DOHH2 (cell line): ENCODE results near the gene ADCY3.

ENCODE experiments used
- H3F3A ChIP-seq: fragments of 200-600 bp; sonication (generic), shearing (Covaris generic); 2 replicates; pipeline ENCODE4 v1.6.0; 2016; ENCODE audit warnings: antibody characterized with exemption, mild to moderate bottlenecking; ENCODE audit not compliant: control insufficient read depth, insufficient read depth
- H3K27ac ChIP-seq: fragments of 200-600 bp; sonication (generic); 2 replicates; pipeline ENCODE4 v1.5.1; 2014; ENCODE audit warnings: low read depth, mild to moderate bottlenecking, low read length, moderate library complexity
- H3K27me3 ChIP-seq: fragments of 200-600 bp; sonication (generic); 2 replicates; pipeline ENCODE4 v1.6.1; 2014; ENCODE audit warnings: mild to moderate bottlenecking, low read length, mixed read lengths; ENCODE audit not compliant: control insufficient read depth
- H3K36me3 ChIP-seq: fragments of 200-600 bp; sonication (generic); 2 replicates; pipeline ENCODE4 v1.6.1; 2014; ENCODE audit warnings: mild to moderate bottlenecking, low read length, moderate library complexity, mixed read lengths; ENCODE audit not compliant: control insufficient read depth
- H3K4me1 ChIP-seq: fragments of 200-600 bp; sonication (generic); 2 replicates; pipeline ENCODE4 v1.6.1; 2014; ENCODE audit warnings: mild to moderate bottlenecking, low read length, mixed read lengths; ENCODE audit not compliant: control insufficient read depth
- H3K4me2 ChIP-seq: fragments of 200-600 bp; sonication (generic); 2 replicates; pipeline ENCODE4 v1.6.0; 2014; ENCODE audit warnings: mild to moderate bottlenecking, low read length, moderate library complexity
- H3K4me3 ChIP-seq: fragments of 200-600 bp; sonication (generic); 2 replicates; pipeline ENCODE4 v1.5.1; 2014; ENCODE audit warnings: mild to moderate bottlenecking, low read length, mixed read lengths
- H3K79me2 ChIP-seq: fragments of 200-600 bp; sonication (generic); 2 replicates; pipeline ENCODE4 v1.6.1; 2014; ENCODE audit warnings: mild to moderate bottlenecking, low read length, mixed read lengths; ENCODE audit not compliant: control insufficient read depth
- H3K9me2 ChIP-seq: fragments of 200-600 bp; sonication (generic); replicated peaks from 2 replicates; pipeline ENCODE4 v1.6.1; 2014; ENCODE audit warnings: mild to moderate bottlenecking, low read length, mixed read lengths; ENCODE audit not compliant: control insufficient read depth
- H3K9me3 ChIP-seq: fragments of 200-600 bp; sonication (generic); 2 replicates; pipeline ENCODE4 v1.6.1; 2014; ENCODE audit warnings: antibody characterized with exemption, low read length, mixed read lengths; ENCODE audit not compliant: control insufficient read depth, insufficient read depth
- H4K20me1 ChIP-seq: fragments of 200-600 bp; sonication (generic); 2 replicates; pipeline ENCODE4 v1.6.0; 2014; ENCODE audit warnings: low read depth, mild to moderate bottlenecking, antibody characterized with exemption, low read length, moderate library complexity; ENCODE audit not compliant: control insufficient read depth, insufficient read depth
- CTCF ChIP-seq: fragments of 200-600 bp; sonication (generic); IDR thresholded peaks from one replicate; pipeline ENCODE4 v1.5.1; 2014; ENCODE audit warnings: antibody characterized with exemption, mild to moderate bottlenecking, low read depth, low read length; ENCODE audit not compliant: poor library complexity, severe bottlenecking
- EZH2phosphoT487 ChIP-seq: fragments of 200-600 bp; sonication (generic); IDR thresholded peaks from 2 replicates; pipeline ENCODE4 v1.6.1; 2017; ENCODE audit warnings: borderline replicate concordance, mild to moderate bottlenecking, antibody characterized with exemption, low read length, moderate library complexity, mixed read lengths

The ADCY3 gene

GRCh38 chr2:24830351-24830750 is 89.7 kb downstream of the ADCY3 start:
- Histone ChIP-seq H3K4me2 (no peak overlapping the region), H4K20me1 (no peaks in the 10 kb centered on the region), H3K4me1 (no peaks in the 10 kb centered on the region), H3K4me3 (no peak overlapping the region), H3K27ac (no peak overlapping the region), H3K79me2 (no peaks in the 10 kb centered on the region), H3F3A (0 out of 2 replicates have a peak, but pooled peaks cover 2% of the 10 kb centered on the region), H3K9me3 (no peaks in the 10 kb centered on the region), H3K9me2 (no peaks in the 10 kb centered on the region), H3K36me3 (peaks cover 49% of the 10 kb centered on the region), H3K27me3 (no peaks in the 10 kb centered on the region)
- no peak for TF ChIP-seq EZH2phosphoT487
- no peak for TF ChIP-seq CTCF

GRCh38 chr2:24828238-24828996 is 91.6 kb downstream of the ADCY3 start:
- H3K4me2 ChIP-seq, result no peak overlapping the region

GRCh38 chr2:24827321-24828237 is 92.5 kb downstream of the ADCY3 start:
- Histone ChIP-seq H3K4me3 (no peak overlapping the region), H3K27ac (no peak overlapping the region), H3F3A (peaks cover 2% of the 10 kb centered on the region; the same call in 1 of the 2 replicates), H3K36me3 (peaks cover 62% of the 10 kb centered on the region), H3K79me2 (no peaks in the 10 kb centered on the region), H3K4me2 (no peak overlapping the region), H4K20me1 (no peaks in the 10 kb centered on the region), H3K9me2 (no peaks in the 10 kb centered on the region), H3K27me3 (no peaks in the 10 kb centered on the region), H3K4me1 (no peaks in the 10 kb centered on the region), H3K9me3 (no peaks in the 10 kb centered on the region)
- no peak for TF ChIP-seq EZH2phosphoT487
- peak; percentile 91 for TF ChIP-seq CTCF

More at GRCh38 chr2:24828238-24828996, 91.6 kb downstream of the ADCY3 start:
- H3K27ac ChIP-seq, result no peak overlapping the region
- H3K9me3 ChIP-seq, result no peaks in the 10 kb centered on the region
- H3K79me2 ChIP-seq, result no peaks in the 10 kb centered on the region
- peaks cover 2% of the 10 kb centered on the region; the same call in 1 of the 2 replicates for H3F3A ChIP-seq
- H3K4me3 ChIP-seq, result no peak overlapping the region
- no peaks in the 10 kb centered on the region for H4K20me1 ChIP-seq
- H3K36me3 ChIP-seq, result peaks cover 53% of the 10 kb centered on the region
- TF ChIP-seq EZH2phosphoT487 (no peak), CTCF (no peak)
- H3K4me1 ChIP-seq, result no peaks in the 10 kb centered on the region
- no peaks in the 10 kb centered on the region for H3K9me2 ChIP-seq
- no peaks in the 10 kb centered on the region for H3K27me3 ChIP-seq
